GM12878 (cell line): ENCODE results near the gene ITLN1. TPM values are rescaled to one million over a fixed set of nuclear protein-coding genes. Genes with fewer than 3 reads are reported as not detected.

ENCODE experiments used
- ATAC-seq: fragments of 200-7000 bp; cut with Tn5 transposase; 3 replicates; pipeline ENCODE4 v1.9.1; 2020; ENCODE audit warnings: mild to moderate bottlenecking, moderate library complexity
- BruUV-seq: library from RNA; stranded (reverse); fragments of 400-500 nt; replicated peaks from 2 replicates; lab custom pipeline; 2021; lab: Mats Ljungman, UMichigan
- CTCF ChIA-PET: fragments of 300-600 bp; sonication (Branson Sonifier 250); formaldehyde crosslinking; extraction: SDS; loops from one replicate; lab custom pipeline; 2021; ENCODE audit warnings: inconsistent platforms; lab: Yijun Ruan, JAX
- POLR2A ChIA-PET: fragments of 350-600 bp; formaldehyde crosslinking; extraction: SDS; loops from one replicate; lab custom pipeline; 2021; ENCODE audit warnings: inconsistent platforms; lab: Charles Lee
- RAD21 ChIA-PET: fragments of 300-600 bp; sonication (Branson Sonifier 250); formaldehyde crosslinking; loops from one replicate; lab custom pipeline; 2023; ENCODE audit warnings: antibody characterized with exemption; ENCODE audit not compliant: unreplicated experiment; lab: Charles Lee
- SMC1A ChIA-PET: fragments of 300-600 bp; sonication (Branson Sonifier 250); formaldehyde crosslinking; loops from one replicate; lab custom pipeline; 2023; ENCODE audit not compliant: unreplicated experiment, uncharacterized antibody; lab: Charles Lee
- DNase-seq: peaks from one replicate; pipeline ENCODE4 v3.0.0-alpha.2; 2011; ENCODE audit warnings: low read depth, low spot score
- FAIRE-seq: peaks from 3 replicates; lab custom pipeline; 2011; peaks lifted over from hg19 to GRCh38; lab: Jason Lieb, UNC
- H2AFZ ChIP-seq: 2 replicates; pipeline ENCODE4 v1.6.0; 2011; ENCODE audit warnings: low read depth, low read length, control low read depth; ENCODE audit not compliant: control insufficient read depth
- H3K27ac ChIP-seq: 2 replicates; pipeline ENCODE4 v1.5.1; 2011; ENCODE audit warnings: control low read depth; ENCODE audit not compliant: control insufficient read depth, insufficient read depth
- H3K27me3 ChIP-seq, 2 experiments: replicated peaks in 1 of 2; 2 replicates each; pipeline versions ENCODE4 v1.6.0 to v1.6.1; 2011; ENCODE audit warnings: low read length in 1 of 2; ENCODE audit not compliant: control insufficient read depth in 2 of 2, insufficient read depth in 2 of 2
- H3K36me3 ChIP-seq, 2 experiments: 2 replicates each; pipeline ENCODE4 v1.5.1; 2011; ENCODE audit warnings: low read length in 1 of 2; ENCODE audit not compliant: control insufficient read depth in 2 of 2, insufficient read depth in 2 of 2
- H3K4me1 ChIP-seq: 2 replicates; pipeline ENCODE4 v1.6.1; 2011; ENCODE audit warnings: mild to moderate bottlenecking, low read length, moderate library complexity, mixed read lengths; ENCODE audit not compliant: control insufficient read depth, insufficient read depth
- H3K4me2 ChIP-seq: 2 replicates; pipeline ENCODE4 v1.6.0; 2011; ENCODE audit warnings: control low read depth; ENCODE audit not compliant: control insufficient read depth, insufficient read depth
- H3K4me3 ChIP-seq: fragments of 200-600 bp; sonication (generic); 2 replicates; pipeline ENCODE4 v1.5.1; 2016
- H3K79me2 ChIP-seq: 2 replicates; pipeline ENCODE4 v1.6.0; 2011; ENCODE audit warnings: low read length; ENCODE audit not compliant: control insufficient read depth, insufficient read depth
- H3K9ac ChIP-seq: 2 replicates; pipeline ENCODE4 v1.8.0; 2011; ENCODE audit warnings: low read length, control low read depth, mixed read lengths; ENCODE audit not compliant: control insufficient read depth, insufficient read depth
- H3K9me3 ChIP-seq: replicated peaks from 3 replicates; pipeline ENCODE4 v1.5.1; 2011; ENCODE audit warnings: mild to moderate bottlenecking, low read length; ENCODE audit not compliant: control insufficient read depth, insufficient read depth
- H4K20me1 ChIP-seq: 2 replicates; pipeline ENCODE4 v1.6.0; 2011; ENCODE audit not compliant: control insufficient read depth, insufficient read depth
- CBFB ChIP-seq: IDR thresholded peaks from 2 replicates; pipeline ENCODE4 v1.6.1; 2016; ENCODE audit warnings: antibody characterized with exemption, low read depth
- CEBPZ ChIP-seq: fragments of 150-350 bp; IDR thresholded peaks from 2 replicates; pipeline ENCODE4 v1.6.1; 2016; ENCODE audit warnings: low read depth, low read length
- CHD1 ChIP-seq: IDR thresholded peaks from 2 replicates; pipeline ENCODE4 v1.6.1; 2012; ENCODE audit warnings: low read depth, low read length, improper control_type of control experiment
- EZH2 ChIP-seq: IDR thresholded peaks from 2 replicates; pipeline ENCODE4 v1.6.1; 2012; ENCODE audit warnings: low read depth, mild to moderate bottlenecking, control low read depth, inconsistent platforms, low read length, borderline replicate concordance; ENCODE audit not compliant: control insufficient read depth
- GABPA ChIP-seq: IDR thresholded peaks from 2 replicates; pipeline ENCODE4 v1.6.1; 2014; ENCODE audit warnings: antibody characterized with exemption, low read depth, mild to moderate bottlenecking, inconsistent platforms
- HDAC6 ChIP-seq: fragments of 200-600 bp; sonication (generic); IDR thresholded peaks from one replicate; pipeline ENCODE4 v1.8.0; 2017; ENCODE audit warnings: antibody characterized with exemption; ENCODE audit not compliant: unreplicated experiment
- IKZF2 ChIP-seq, 2 experiments: fragments of 450-650 bp; IDR thresholded peaks; 2 replicates each; pipeline ENCODE4 v1.6.1; 2017; ENCODE audit warnings: mild to moderate bottlenecking in 2 of 2, moderate library complexity in 2 of 2
- NFXL1 ChIP-seq: fragments of 450-650 bp; IDR thresholded peaks from 2 replicates; pipeline ENCODE4 v1.6.1; 2017; ENCODE audit warnings: antibody characterized with exemption, mild to moderate bottlenecking, borderline replicate concordance
- TARDBP ChIP-seq: IDR thresholded peaks from 2 replicates; pipeline ENCODE4 v1.6.1; 2016; ENCODE audit warnings: borderline replicate concordance
- TCF12 ChIP-seq: IDR thresholded peaks from 2 replicates; pipeline ENCODE4 v1.6.1; 2011; ENCODE audit warnings: low read depth, mild to moderate bottlenecking, low read length
- USF2 ChIP-seq: IDR thresholded peaks from 2 replicates; pipeline ENCODE4 v1.6.1; 2011; ENCODE audit warnings: low read depth, low read length, improper control_type of control experiment, borderline replicate concordance
- ZBTB11 ChIP-seq: fragments of 450-650 bp; formaldehyde crosslinking; IDR thresholded peaks from 2 replicates; pipeline ENCODE4 v1.5.0; 2022; ENCODE audit warnings: mild to moderate bottlenecking, missing genetic modification characterization
- ZBTB4 ChIP-seq: fragments of 450-650 bp; formaldehyde crosslinking; IDR thresholded peaks from 2 replicates; pipeline ENCODE4 v1.4.0; 2022; ENCODE audit warnings: mild to moderate bottlenecking, moderate library complexity
- ZNF274 ChIP-seq: IDR thresholded peaks from one replicate; pipeline ENCODE4 v1.8.0; 2011; ENCODE audit not compliant: insufficient read length, insufficient read depth
- ZNF622 ChIP-seq: fragments of 450-650 bp; IDR thresholded peaks from 2 replicates; pipeline ENCODE4 v1.6.1; 2017; ENCODE audit warnings: mild to moderate bottlenecking, inconsistent platforms
- WGBS: methylation state at CpG from one replicate; pipeline ENCODE4 v1.1.6; 2016; ENCODE audit warnings: low lambda C conversion rate; ENCODE audit not compliant: insufficient replicate concordance, insufficient coverage; ENCODE audit errors: missing lambda C conversion rate; 5-methylcytosine and 5-hydroxymethylcytosine counted together
- in situ Hi-C: fragments of 300-500 bp; cut with MboI; formaldehyde crosslinking; loops from 9 replicates; pipeline ENCODE4 v1.14.3; 2018; ENCODE audit warnings: mixed read lengths
- intact Hi-C: fragments of 100-400 bp; cut with micrococcal nuclease; formaldehyde crosslinking; loops from one replicate; pipeline ENCODE4 v1.14.2; 2022; ENCODE audit not compliant: unreplicated experiment
- polyA plus RNA-seq, 11 experiments: library from polyadenylated mRNA; depleted of rRNA in 4 of 11; unstranded in 6 of 11; stranded (reverse) in 5 of 11; fragments of >200 nt; fragmentation: Nextera tagmentation in 4 of 11; fragmentation: Illumina TruSeq in 1 of 11; extraction: Ambion mirVana in 4 of 11; extraction: Trizol in 1 of 11; gene quantifications; 1 replicate in 1 of 11; 2 replicates in 10 of 11; pipeline versions ENCODE4 v1.2.1 to v1.2.3, GENCODE V29; 2011 to 2016; ENCODE audit warnings: inconsistent platforms in 2 of 11, missing spikeins in 2 of 11, low read depth in 1 of 11
- total RNA-seq, 4 experiments: library from RNA; depleted of rRNA in 3 of 4; stranded (reverse); fragments of >200 nt in 3 of 4; fragmentation: Illumina TruSeq in 1 of 4; extraction: Trizol in 1 of 4; gene quantifications; 2 replicates each; pipeline versions ENCODE4 v1.2.1 to v1.2.3, GENCODE V29; 2013 to 2021

ITLN1 gene
- total and polyA plus RNA-seq, 10 of the 15 experiments (the other 5 are each of a cell fraction or from before 2014, with no cell fraction given), result not detected

- no TSS peak for BruUV-seq
- H3K4me1 ChIP-seq, result no peaks in the 10 kb centered on the region
- H3K4me3 ChIP-seq, result no peak overlapping the region
- DNase-seq, result no peak
- no peak for ATAC-seq
- 20% methylated on average over 2 of the region's 2 CpGs for WGBS
- H3K27ac ChIP-seq, result no peak overlapping the region
- no peaks in the 10 kb centered on the region for H3K27me3 ChIP-seq
- H2AFZ ChIP-seq, result no peak overlapping the region
- no peak for FAIRE-seq
- no peaks in the 10 kb centered on the region for H3K79me2 ChIP-seq
- no peaks in the 10 kb centered on the region; the same call in 2 of the 3 replicates for H3K9me3 ChIP-seq
- no peak overlapping the region for H3K4me2 ChIP-seq
- ChIA-PET RAD21 (no interaction called here), SMC1A (no interaction called here), CTCF (interaction anchor here (1.3 to 9.5 kb wide), 2 partner anchors 61 to 96 kb away, joined by 4 to 56 read pairs; partner anchors contain the start of gene ITLN2), POLR2A (no interaction called here)
- intact Hi-C loops (no loop called here), in situ Hi-C loops (no loop called here)
- H3K36me3 ChIP-seq, result no peaks in the 10 kb centered on the region
- no peaks in the 10 kb centered on the region for H4K20me1 ChIP-seq
- no peak overlapping the region for H3K9ac ChIP-seq
- no peak for TF ChIP-seq ZBTB4
- no peak for TF ChIP-seq CHD1
- no peak for TF ChIP-seq IKZF2 (IDR thresholded peaks at IDR 0.05)
- no peak for TF ChIP-seq HDAC6
- TF ChIP-seq GABPA, result no peak
- TF ChIP-seq ZBTB11 (CRISPR knock-in tag), result no peak
- TF ChIP-seq EZH2, result no peak
- no peak for TF ChIP-seq CBFB
- TF ChIP-seq USF2, result no peak
- no peak for TF ChIP-seq ZNF274
- TF ChIP-seq TARDBP, result no peak
- TF ChIP-seq TCF12, result no peak
- no peak for TF ChIP-seq CEBPZ
- no peak for TF ChIP-seq ZNF622
- no peak for TF ChIP-seq NFXL1
Measured at GRCh38 chr1:160891474-160891873, 6.5 kb upstream of the ITLN1 start.
